Adrenal gland (tissue), 5 donors: Measurements from ENCODE around the gene RFFL.

Experiments used
- POLR2A ChIP-seq, 2 donors: fragments of 450-650 bp; IDR thresholded peaks; one replicate each; pipeline ENCODE4 v1.6.1; 2017; ENCODE audit warnings: antibody characterized with exemption in 2 of 2, mild to moderate bottlenecking in 2 of 2, moderate library complexity in 1 of 2
- TF ChIP-seq, protein P1 (sequence below), 6 experiments: fragments of 450-650 bp in 4 of 6; fragments of 200-600 bp in 2 of 6; sonication (generic) in 1 of 6; IDR thresholded peaks; 1 replicate in 5 of 6; 2 replicates in 1 of 6; pipeline versions ENCODE4 v1.5.1 to v1.8.0; 2016 to 2021; ENCODE audit warnings: antibody characterized with exemption in 6 of 6, mild to moderate bottlenecking in 2 of 6, moderate library complexity in 1 of 6
- donor health status: DM: no; HTN: no; CAD: no.

DNA sequence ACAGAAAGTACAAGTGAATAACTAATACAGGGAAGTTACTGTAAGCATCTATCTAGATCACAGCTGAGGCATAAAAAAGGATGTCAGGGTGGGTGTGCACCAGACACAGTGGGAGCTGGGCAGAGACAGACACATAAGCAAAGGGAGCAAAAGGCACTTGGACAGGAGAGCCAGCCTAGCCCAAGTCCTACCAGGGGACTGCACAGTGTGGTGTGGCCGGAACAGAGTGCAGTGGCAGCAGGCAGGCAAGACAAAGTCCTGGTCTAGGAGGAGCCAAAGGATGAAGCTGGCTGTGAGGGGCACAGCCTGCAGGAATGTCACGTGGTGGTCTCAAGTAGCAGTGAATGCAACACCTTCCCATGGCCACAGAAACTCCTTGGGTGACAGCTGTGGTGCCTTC lies 34.3 kb upstream of the RFFL start:
- no peak for TF ChIP-seq POLR2A (IDR thresholded peaks at IDR 0.05)
- TF ChIP-seq, protein P1, sequence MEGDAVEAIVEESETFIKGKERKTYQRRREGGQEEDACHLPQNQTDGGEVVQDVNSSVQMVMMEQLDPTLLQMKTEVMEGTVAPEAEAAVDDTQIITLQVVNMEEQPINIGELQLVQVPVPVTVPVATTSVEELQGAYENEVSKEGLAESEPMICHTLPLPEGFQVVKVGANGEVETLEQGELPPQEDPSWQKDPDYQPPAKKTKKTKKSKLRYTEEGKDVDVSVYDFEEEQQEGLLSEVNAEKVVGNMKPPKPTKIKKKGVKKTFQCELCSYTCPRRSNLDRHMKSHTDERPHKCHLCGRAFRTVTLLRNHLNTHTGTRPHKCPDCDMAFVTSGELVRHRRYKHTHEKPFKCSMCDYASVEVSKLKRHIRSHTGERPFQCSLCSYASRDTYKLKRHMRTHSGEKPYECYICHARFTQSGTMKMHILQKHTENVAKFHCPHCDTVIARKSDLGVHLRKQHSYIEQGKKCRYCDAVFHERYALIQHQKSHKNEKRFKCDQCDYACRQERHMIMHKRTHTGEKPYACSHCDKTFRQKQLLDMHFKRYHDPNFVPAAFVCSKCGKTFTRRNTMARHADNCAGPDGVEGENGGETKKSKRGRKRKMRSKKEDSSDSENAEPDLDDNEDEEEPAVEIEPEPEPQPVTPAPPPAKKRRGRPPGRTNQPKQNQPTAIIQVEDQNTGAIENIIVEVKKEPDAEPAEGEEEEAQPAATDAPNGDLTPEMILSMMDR (IDR thresholded peaks at IDR 0.05) = no peak
